Anterior cingulate cortex (tissue), 58 donors: ENCODE results near the gene THBS2.
"Not testable (repeated sequence)": the region's sequence is repeated elsewhere in the genome, so short reads cannot be mapped to it uniquely, and the experiment has no call there.

Experiments used
- DNase-seq, 58 donors: peaks; one replicate each; lab custom pipeline; 2025; lab: John Stamatoyannopoulos, UW

Gene THBS2

DNA sequence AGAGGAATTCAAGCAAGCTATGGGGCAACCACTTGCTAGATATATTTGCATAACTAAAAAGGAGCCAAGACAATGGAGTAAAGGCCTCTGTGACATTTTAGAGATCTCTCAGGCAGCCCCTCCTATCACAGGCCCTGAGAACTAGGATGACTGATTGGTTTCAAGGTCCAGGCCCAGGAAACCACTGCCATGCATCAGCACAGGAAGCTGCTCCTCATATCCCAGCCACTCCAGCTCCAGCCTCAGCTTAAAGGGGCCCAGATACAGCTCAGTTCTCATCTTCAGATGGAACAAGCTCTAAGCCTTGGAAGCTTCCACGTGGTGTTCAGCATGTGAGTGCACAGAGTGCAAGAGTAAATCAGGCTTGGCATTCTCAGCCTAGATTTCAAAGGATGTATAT is 21.1 kb upstream of the THBS2 start:
- DNase-seq = no peak

DNA sequence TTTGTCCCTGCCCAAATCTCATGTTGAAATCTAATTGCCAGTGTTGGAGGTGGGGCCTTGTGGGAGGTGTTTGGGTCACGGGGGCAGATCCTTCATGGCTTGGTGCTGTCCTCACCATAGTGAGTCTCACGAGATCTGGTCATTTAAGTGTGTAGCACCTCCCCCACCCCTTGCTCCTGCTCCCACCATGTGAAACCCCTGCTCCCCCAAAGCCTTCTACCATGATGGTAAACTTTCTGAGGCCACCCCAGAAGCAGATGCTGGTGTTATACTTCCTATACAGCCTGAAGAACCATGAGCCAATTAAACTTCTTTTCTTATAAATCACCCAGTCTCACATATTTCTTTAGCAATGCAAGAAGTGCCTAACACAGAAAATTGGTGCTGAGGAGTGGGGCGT is 19.9 kb upstream of the THBS2 start:
- DNase-seq = no peak

DNA sequence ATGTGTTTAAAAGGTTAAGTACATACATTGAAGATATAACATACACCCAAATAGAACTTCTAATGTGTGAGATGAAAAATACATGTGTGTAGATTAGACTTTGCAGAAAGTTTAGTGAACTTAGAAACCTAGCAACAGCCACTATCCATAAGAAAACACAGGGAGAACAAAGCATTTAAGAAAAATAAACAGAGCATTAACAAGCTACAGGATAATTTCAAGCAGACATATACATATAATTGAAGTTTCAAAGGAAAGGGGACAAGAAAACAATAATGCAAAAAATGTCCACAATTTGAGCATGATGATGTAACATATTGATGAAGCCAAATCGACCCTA is 18.2 kb upstream of the THBS2 start:
- no peak for DNase-seq

GRCh38 chr6:169271158-169271876 is 17.7 kb upstream of the THBS2 start:
- DNase-seq = no peak

DNA sequence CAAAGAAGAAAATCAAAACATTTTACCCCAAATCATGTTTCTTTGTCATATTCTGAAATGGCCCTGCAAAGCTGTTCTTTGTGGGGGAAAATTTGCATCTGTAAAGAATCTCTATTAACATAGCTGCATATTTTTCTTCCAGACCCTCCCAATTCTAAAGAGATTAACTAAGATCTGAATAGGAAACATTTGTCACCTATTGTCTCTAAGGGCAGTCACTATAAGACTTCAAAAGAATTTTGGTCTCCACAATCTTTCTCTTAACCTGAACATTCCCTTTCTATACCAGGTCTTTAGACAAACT is 16.4 kb upstream of the THBS2 start:
- DNase-seq = not testable (repeated sequence)

DNA sequence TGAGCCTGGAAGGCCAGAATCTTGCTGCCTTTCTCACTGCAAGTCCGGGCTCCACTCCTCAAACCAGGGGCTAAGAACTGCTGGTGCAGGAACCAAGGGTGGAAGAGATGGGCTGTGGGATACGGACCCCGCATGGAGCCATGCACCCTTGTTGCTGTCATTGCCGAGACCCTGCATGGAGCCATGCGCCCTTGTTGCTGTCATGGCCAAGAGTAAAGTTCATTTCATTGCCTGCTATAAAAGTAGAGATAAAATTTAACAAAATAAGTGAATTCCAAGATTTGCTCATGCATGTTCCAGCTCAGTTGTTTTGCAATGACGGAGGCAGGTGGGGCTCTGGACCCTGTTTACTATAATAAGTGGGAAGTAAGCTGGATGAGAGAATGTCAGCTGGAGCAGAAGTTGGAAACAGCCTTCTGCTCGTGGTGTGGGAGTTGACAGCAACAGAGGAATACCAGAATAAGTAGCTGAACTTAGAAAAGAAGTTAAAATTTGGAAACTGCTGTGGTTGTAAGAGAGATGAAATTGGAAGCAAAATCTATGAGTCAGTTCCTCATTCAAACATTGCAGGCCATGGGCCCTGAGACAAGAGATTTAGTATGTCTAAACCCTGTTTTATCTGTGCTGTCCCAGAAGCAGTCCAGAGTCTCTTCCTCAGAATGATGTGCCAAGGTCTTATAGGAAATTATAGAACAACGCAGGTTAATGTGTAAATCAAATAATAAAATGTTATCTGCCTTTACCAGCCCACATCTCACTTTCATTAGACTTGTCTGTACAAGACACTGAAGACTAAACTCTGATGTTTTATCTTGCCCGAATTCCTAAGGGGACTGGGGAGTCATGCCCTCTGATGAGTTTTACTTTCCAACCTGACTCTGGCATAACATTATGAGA is 15.8 kb upstream of the THBS2 start:
- no peak for DNase-seq

- DNase-seq = no peak
Measured at GRCh38 chr6:169268276-169268675, 14.6 kb upstream of the THBS2 start.

DNA sequence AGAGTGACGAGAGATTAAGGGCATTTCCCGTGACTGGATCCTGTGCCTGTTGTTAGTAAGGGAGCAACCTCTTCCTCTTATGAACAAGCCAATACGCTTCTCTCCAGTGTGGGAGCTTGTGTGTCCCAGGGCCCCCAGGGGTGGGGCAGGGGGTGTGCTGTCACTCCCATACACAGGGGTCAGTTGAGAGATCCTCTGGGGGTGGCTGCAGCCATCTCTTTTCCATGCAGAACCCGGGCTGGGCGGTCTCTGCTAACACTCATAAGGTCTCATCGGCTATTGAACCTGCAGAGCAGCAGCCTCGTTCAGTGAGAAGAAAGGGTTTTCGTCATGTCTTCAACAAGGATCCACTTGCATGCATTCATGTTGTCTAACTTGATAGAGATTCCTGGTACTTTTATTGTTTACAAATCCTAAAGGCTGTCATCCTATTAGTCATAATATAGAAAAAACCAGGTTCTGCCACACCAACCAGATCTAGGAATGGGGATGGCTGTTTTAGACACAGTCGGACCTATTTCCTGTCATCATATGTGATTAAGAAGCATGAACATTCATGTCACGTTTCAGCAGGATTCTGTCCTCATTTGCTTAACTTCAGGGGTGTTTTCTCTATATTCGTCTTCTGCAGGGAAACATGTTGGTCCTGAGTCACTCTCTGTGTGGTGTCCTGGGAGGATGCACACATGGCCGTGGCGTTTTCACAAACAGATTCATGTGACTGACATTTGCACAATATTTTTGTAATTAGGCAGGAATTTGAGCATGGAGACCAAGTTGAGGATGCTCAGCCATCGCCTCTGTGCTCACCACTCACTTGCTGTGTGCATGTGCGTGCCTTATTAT is 13.3 kb upstream of the THBS2 start:
- no peak for DNase-seq

DNA sequence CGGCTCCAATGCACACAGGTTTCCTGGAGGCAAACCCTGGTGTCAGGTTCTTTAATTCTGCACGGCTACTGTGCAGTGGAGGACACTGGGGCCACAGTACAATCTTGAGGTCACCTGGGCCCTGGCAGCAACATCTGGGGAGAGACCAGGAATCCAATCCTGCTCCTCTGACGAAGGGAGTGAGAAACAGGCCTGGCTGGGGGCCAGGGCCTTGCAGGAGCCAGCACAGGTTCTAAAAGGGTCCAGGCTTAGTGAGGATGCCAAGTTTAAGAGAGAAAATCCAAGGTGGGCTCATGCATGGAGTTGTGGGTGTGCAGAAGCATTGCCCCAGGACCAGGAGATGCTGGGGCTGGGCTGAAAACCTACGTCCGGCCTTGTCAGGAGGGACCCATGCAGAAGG is 12.6 kb upstream of the THBS2 start:
- no peak for DNase-seq

DNA sequence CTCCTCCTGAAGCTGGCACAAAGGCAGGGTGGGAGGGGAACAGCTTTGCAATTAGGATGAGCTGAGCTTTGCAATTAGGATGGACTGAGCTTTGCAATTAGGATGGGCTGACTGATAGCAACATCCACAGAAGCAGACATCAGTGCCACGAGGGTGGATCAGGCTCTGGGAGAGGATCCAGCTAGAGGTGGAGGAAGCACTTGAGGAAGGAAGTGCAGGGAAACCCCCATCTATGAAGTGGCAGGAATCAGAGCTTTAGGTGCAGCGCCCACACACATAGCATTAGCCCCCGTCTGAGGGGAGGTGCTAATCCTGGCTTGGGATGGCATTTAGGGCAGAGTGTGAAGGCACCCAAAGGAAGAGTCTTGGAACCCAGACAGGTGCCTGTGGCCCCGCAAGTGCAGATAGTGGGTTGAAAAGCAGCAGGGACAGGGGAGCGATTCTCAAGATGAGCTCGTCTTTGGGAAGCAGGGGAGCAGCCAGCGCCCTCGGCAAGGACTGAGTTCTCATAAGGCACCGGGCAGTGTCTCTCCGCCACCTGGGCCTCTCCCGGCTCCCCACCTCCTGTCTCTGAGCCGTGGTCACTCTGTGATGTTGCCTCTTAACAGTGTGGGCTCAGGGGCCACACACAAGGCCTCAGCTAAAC is 12.0 kb upstream of the THBS2 start:
- DNase-seq = no peak

DNA sequence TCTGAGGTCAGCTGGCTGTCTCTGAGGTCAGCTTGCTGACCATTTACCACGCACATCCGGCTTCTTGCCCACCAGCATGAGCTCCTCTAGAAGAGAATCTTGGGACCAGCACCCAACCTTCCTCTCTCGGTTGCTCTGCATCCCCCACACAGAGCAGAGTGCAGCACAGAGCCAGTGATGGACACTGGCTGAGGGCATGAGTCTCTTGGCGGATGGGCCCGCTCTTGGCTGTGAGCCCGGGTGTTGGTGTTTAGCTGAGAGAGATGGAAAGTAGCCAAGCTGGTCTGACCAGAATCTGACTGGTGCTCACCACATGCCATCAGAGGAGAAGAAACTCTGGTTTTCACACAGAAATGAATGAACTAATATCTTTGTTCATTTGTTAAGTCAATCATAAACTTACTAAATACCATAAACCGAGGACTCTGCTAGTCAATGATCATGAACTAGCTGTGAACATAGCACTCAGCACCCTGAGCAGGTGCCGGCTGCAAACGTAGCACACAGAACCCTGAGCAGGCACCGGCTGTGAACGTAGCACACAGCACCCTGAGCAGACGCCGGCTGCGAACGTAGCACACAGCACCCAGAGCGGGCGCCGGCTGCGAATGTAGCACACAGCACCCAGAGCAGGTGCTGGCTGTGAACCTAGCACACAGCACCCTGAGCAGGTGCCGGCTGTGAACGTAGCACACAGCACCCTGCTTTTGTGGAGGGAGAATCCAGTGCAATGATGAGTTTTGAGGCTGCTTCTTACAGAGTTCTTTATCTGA is 10.4 kb upstream of the THBS2 start:
- DNase-seq = peak in 13 of 58 donors; percentile 8 to 72 (median 26)

DNA sequence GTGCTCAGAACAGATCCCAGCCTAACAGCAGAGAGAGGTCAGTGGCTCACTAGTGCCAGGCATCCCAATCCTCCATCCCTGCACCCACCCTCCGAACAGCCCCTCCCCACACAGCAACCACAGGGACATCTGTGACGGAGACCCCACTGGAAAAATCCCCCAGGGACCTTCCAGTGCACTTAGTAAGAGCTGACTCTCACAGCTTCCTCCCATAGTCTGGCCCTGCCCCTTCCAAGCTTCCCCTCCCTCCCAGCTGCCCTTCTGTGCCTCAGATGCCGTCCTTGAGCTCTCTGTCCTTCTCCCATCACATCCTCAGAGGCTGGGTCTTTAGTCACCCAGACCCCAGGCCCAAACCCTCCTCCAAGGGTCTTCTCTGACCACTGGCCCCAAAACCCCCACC is 9.7 kb upstream of the THBS2 start:
- no peak for DNase-seq

DNA sequence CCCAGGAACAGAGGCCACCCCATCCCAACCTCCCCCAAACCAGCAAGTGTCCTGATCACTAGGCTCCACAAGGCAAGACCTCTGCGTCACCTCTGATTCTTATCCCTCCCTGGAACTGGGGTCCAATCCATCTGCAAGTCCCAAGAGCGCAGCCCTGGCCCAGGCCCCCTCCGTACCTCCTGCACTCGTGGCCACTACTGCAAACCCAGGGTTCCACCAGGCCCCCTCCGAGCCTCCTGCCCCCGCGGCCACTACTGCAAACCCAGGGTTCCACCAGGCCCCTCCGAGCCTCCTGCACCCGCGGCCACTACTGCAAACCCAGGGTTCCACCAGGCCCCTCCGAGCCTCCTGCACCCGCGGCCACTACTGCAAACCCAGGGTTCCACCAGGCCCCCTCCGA is 9.0 kb upstream of the THBS2 start:
- not testable (repeated sequence) for DNase-seq

DNA sequence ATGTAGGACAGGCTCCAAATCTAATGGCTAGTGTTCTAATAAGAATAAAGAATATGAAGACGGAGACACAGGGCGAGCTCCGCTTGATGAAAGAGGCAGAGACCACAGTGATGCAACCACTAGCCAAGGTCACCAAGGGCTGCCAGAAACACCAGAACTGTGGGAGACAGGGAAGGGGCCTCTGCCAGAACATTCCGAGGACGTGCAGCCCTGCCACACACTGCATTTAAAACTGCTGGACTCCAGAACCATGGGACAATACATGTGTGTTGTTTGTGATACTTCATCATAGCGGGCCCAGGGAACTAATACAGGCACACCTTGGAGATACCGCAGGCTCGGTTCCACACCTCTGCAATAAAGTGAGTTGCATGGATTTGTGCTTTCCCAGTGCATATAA is 2.9 kb upstream of the THBS2 start:
- DNase-seq = no peak

GRCh38 chr6:169256061-169256460 is 2.4 kb upstream of the THBS2 start:
- DNase-seq = no peak

- DNase-seq = no peak
Measured at GRCh38 chr6:169255643-169256042, 2.0 kb upstream of the THBS2 start.

DNA sequence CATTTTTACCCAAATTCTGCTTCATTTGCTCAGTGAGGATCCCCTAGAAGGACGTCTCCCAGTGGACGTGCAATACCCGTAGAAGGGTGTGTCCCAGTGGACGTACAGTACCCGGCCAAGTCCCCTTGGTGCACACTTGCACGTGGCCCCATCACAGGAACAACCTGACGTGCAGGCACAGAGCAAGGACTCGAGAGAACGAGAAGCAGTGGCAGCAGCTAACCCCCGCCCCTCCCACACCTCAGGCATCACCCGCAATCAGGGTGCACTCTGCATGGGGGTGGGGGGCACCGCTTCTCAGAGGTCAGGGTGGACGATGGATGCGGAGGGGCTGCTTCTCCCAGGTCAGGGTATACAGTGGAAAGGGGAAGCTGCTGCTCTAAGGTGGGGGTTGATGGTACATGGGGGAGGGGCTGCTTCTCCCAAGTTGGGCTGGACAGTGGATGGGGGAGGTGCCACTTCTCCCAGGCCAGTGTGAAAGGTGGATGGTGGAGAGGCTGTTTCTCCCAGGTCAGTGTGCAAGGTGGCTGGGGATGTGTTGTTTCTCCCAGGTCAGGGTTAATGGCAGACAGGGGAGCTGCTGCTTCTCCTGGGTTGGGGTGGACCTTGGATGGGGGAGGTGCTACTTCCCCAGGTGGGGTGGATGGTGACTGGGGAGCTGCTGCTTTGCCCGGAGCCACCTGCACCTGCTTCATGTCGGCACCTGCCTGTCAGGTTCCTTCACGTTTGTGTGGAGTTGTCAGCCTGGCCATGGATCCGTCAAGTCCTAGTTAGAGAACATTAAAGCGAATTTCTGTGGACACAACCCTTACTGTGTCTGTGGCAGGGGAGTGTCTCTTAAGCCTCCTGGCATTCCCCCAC is 1.0 kb upstream of the THBS2 start:
- no peak for DNase-seq

- DNase-seq = peak in 29 of 58 donors; percentile 19 to 70 (median 47)
Measured at GRCh38 chr6:169252505-169253189, 999 bp downstream of the THBS2 start.
